Measurements from ENCODE around the gene TMED6. TPM values are rescaled to one million over a fixed set of nuclear protein-coding genes. Genes with fewer than 3 reads are reported as not detected.

TMED6 gene
- total RNA-seq, 4 donors from 2014 or later, result not detected

- Histone ChIP-seq H3K36me3 (peaks cover 5 to 72% (median 25%) of the 10 kb centered on the region in 3 donors), H3K4me1 (no peaks in the 10 kb centered on the region), H3K9me3 (no peaks in the 10 kb centered on the region), H3K27me3 (no peaks in the 10 kb centered on the region), H3K27ac (no peak overlapping the region), H3K4me3 (no peak overlapping the region)
- intact Hi-C loops (cut with DNase I), result no loop called here
- DNase-seq, result no peak
- WGBS, 2 donors, result 83 to 89% methylated on average over 2 of the region's 2 CpGs
- TF ChIP-seq, protein P1, sequence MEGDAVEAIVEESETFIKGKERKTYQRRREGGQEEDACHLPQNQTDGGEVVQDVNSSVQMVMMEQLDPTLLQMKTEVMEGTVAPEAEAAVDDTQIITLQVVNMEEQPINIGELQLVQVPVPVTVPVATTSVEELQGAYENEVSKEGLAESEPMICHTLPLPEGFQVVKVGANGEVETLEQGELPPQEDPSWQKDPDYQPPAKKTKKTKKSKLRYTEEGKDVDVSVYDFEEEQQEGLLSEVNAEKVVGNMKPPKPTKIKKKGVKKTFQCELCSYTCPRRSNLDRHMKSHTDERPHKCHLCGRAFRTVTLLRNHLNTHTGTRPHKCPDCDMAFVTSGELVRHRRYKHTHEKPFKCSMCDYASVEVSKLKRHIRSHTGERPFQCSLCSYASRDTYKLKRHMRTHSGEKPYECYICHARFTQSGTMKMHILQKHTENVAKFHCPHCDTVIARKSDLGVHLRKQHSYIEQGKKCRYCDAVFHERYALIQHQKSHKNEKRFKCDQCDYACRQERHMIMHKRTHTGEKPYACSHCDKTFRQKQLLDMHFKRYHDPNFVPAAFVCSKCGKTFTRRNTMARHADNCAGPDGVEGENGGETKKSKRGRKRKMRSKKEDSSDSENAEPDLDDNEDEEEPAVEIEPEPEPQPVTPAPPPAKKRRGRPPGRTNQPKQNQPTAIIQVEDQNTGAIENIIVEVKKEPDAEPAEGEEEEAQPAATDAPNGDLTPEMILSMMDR (IDR thresholded peaks at IDR 0.05), result no peak
- TF ChIP-seq POLR2A (IDR thresholded peaks at IDR 0.05), result no peak
These were observed 20.0 kb upstream of the TMED6 start for GRCh38 chr16:69371564-69371963.

- intact Hi-C loops (cut with DNase I), result no loop called here
- Histone ChIP-seq H3K27me3 (no peaks in the 10 kb centered on the region), H3K27ac (no peak overlapping the region), H3K9me3 (no peaks in the 10 kb centered on the region), H3K36me3 (peaks cover 14 to 99% (median 40%) of the 10 kb centered on the region in 3 donors), H3K4me1 (no peaks in the 10 kb centered on the region), H3K4me3 (no peak overlapping the region)
- DNase-seq, result no peak
- WGBS, 2 donors, result 93 to 98% methylated on average over 4 of the region's 4 CpGs
- TF ChIP-seq, protein P1 (IDR thresholded peaks at IDR 0.05), result no peak
- no peak for TF ChIP-seq POLR2A (IDR thresholded peaks at IDR 0.05)
These were observed 17.3 kb upstream of the TMED6 start for GRCh38 chr16:69368866-69369265.

- Histone ChIP-seq H3K9me3 (no peaks in the 10 kb centered on the region), H3K36me3 (peaks cover 14 to 100% (median 40%) of the 10 kb centered on the region in 3 donors), H3K27me3 (no peaks in the 10 kb centered on the region), H3K4me3 (no peak overlapping the region), H3K4me1 (no peaks in the 10 kb centered on the region), H3K27ac (no peak overlapping the region)
- intact Hi-C loops (cut with DNase I), result no loop called here
- DNase-seq, result no peak
- no peak for TF ChIP-seq POLR2A (IDR thresholded peaks at IDR 0.05)
- 72 to 86% methylated on average over 7 of the region's 7 CpGs for WGBS, 2 donors
These were observed 16.4 kb upstream of the TMED6 start for GRCh38 chr16:69367980-69368379.

GRCh38 chr16:69366431-69366830, 14.8 kb upstream of the TMED6 start:
- WGBS, 2 donors, result 87 to 91% methylated on average over 7 of the region's 7 CpGs
- Histone ChIP-seq H3K9me3 (no peaks in the 10 kb centered on the region), H3K4me3 (no peak overlapping the region), H3K36me3 (peaks cover 14 to 86% (median 40%) of the 10 kb centered on the region in 3 donors), H3K4me1 (no peaks in the 10 kb centered on the region), H3K27me3 (no peaks in the 10 kb centered on the region), H3K27ac (no peak overlapping the region)
- no peak for DNase-seq
- no peak for TF ChIP-seq POLR2A (IDR thresholded peaks at IDR 0.05)
- TF ChIP-seq, protein P1 (IDR thresholded peaks at IDR 0.05), result no peak
- intact Hi-C loops (cut with DNase I), result no loop called here

DNA sequence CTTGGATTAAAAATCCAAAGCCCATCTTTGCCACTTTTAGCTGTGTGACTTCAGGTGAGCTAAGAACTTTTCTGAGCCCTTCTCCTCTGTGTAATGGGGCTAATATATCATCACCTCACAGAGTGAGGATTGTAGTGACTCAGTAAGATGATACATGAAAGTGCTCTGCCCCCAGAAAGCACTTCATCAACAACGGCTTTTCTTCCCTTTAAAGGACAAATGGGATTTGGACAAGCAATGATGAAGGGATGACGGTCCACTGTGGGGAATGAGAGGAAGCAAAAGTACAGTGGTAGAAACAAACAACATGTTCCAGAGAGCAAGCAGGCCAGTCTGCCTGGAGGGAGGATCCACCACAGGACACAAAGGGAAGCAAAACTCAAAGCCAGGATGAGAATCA, 14.3 kb upstream of the TMED6 start:
- no peak for DNase-seq
- Histone ChIP-seq H3K27me3 (no peaks in the 10 kb centered on the region), H3K9me3 (no peaks in the 10 kb centered on the region), H3K27ac (no peak overlapping the region), H3K36me3 (peaks cover 14 to 81% (median 40%) of the 10 kb centered on the region in 3 donors), H3K4me1 (no peaks in the 10 kb centered on the region), H3K4me3 (no peak overlapping the region)
- intact Hi-C loops (cut with DNase I), result no loop called here
- TF ChIP-seq, protein P1 (IDR thresholded peaks at IDR 0.05), result no peak
- no peak for TF ChIP-seq POLR2A (IDR thresholded peaks at IDR 0.05)
- WGBS, 2 donors, result 83 to 84% methylated on average over 2 of the region's 2 CpGs

DNA sequence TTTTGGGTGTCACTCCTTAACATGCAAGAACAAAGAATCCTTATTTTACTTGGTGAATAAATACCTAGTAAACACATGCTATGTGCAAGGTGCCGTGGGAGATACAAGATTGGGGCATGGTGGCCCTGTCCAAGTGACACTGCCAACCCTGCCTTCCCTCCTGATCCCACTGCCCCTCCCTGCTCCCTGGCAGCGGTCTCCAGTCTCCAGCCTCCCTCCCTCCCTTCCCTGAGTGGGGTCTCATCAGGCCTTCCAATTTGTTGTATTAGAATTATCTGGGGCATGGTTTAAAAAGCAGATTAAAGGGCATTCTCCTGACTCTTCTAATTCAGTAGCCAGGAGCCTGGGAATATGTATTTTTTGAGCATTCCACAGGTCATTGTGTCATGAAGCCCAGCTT, 12.5 kb upstream of the TMED6 start:
- peaks cover 14 to 63% (median 36%) of the 10 kb centered on the region in 3 donors for H3K36me3 ChIP-seq
- DNase-seq, result no peak
- no peaks in the 10 kb centered on the region for H3K4me1 ChIP-seq
- intact Hi-C loops (cut with DNase I), result no loop called here
- 92 to 93% methylated on average over 2 of the region's 2 CpGs for WGBS, 2 donors
- TF ChIP-seq POLR2A (IDR thresholded peaks at IDR 0.05), result no peak
- TF ChIP-seq, protein P1 (IDR thresholded peaks at IDR 0.05), result no peak
- no peaks in the 10 kb centered on the region for H3K9me3 ChIP-seq
- H3K27ac ChIP-seq, result no peak overlapping the region
- no peaks in the 10 kb centered on the region for H3K27me3 ChIP-seq
- H3K4me3 ChIP-seq, result no peak overlapping the region
